RWPE2 (cell line): Measurements from ENCODE around the gene LRP1B.
"Not testable (repeated sequence)": the region's sequence is repeated elsewhere in the genome, so short reads cannot be mapped to it uniquely, and the experiment has no call there.

Experiments
- ATAC-seq: fragments of 200-7000 bp; cut with Tn5 transposase; 3 replicates; pipeline ENCODE4 v1.9.1; 2021; ENCODE audit warnings: low read depth
- DNase-seq: peaks from one replicate; pipeline ENCODE4 v3.0.0-alpha.2; 2020; ENCODE audit warnings: low spot score
- H3K27ac ChIP-seq: fragments of 450-650 bp; 2 replicates; pipeline ENCODE4 v1.5.1; 2017; ENCODE audit warnings: mild to moderate bottlenecking; ENCODE audit not compliant: poor library complexity, severe bottlenecking
- H3K27me3 ChIP-seq: fragments of 250-450 bp; sonication (Bioruptor Pico); 2 replicates; pipeline ENCODE4 v1.5.1; 2021; ENCODE audit warnings: mild to moderate bottlenecking, moderate library complexity; ENCODE audit not compliant: insufficient read depth, poor library complexity, severe bottlenecking
- H3K36me3 ChIP-seq: fragments of 250-450 bp; sonication (Bioruptor Pico); 2 replicates; pipeline ENCODE4 v1.5.1; 2020; ENCODE audit warnings: low read depth, mild to moderate bottlenecking, moderate library complexity
- H3K4me1 ChIP-seq: fragments of 250-450 bp; sonication (Bioruptor Pico); 2 replicates; pipeline ENCODE4 v1.5.1; 2021; ENCODE audit warnings: mild to moderate bottlenecking, moderate library complexity; ENCODE audit not compliant: insufficient read depth, poor library complexity, severe bottlenecking
- H3K4me3 ChIP-seq: fragments of 250-450 bp; sonication (Bioruptor Pico); 2 replicates; pipeline ENCODE4 v1.5.1; 2021; ENCODE audit warnings: mild to moderate bottlenecking, moderate library complexity; ENCODE audit not compliant: severe bottlenecking
- H3K9me3 ChIP-seq: fragments of 250-450 bp; sonication (Bioruptor Pico); 2 replicates; pipeline ENCODE4 v1.5.1; 2021; ENCODE audit warnings: mild to moderate bottlenecking, moderate library complexity; ENCODE audit not compliant: severe bottlenecking
- CTCF ChIP-seq: fragments of 450-650 bp; IDR thresholded peaks from one replicate; pipeline ENCODE4 v1.5.1; 2017; ENCODE audit warnings: mild to moderate bottlenecking, moderate library complexity; ENCODE audit not compliant: poor library complexity, severe bottlenecking

Gene LRP1B

GRCh38 chr2:140552634-140553033 lies 1578.2 kb downstream of the LRP1B start:
- Histone ChIP-seq H3K36me3 (no peaks in the 10 kb centered on the region), H3K27me3 (no peaks in the 10 kb centered on the region), H3K4me3 (no peak overlapping the region), H3K27ac (no peak overlapping the region), H3K9me3 (no peaks in the 10 kb centered on the region), H3K4me1 (no peaks in the 10 kb centered on the region)
- no peak for TF ChIP-seq CTCF
- DNase-seq: no peak
- ATAC-seq: no peak

- H3K27ac ChIP-seq: no peak overlapping the region
- H3K27me3 ChIP-seq: no peaks in the 10 kb centered on the region
- H3K36me3 ChIP-seq: no peaks in the 10 kb centered on the region
- no peaks in the 10 kb centered on the region for H3K9me3 ChIP-seq
- H3K4me3 ChIP-seq: no peak overlapping the region
- TF ChIP-seq CTCF: no peak
- ATAC-seq (no peak), DNase-seq (no peak)
- H3K4me1 ChIP-seq: no peaks in the 10 kb centered on the region
These were observed 1579.5 kb downstream of the LRP1B start for GRCh38 chr2:140551287-140551686.

GRCh38 chr2:140550821-140551220 lies 1580.0 kb downstream of the LRP1B start:
- Histone ChIP-seq H3K27ac (no peak overlapping the region), H3K27me3 (no peaks in the 10 kb centered on the region), H3K4me3 (no peak overlapping the region), H3K9me3 (no peaks in the 10 kb centered on the region), H3K36me3 (no peaks in the 10 kb centered on the region), H3K4me1 (no peaks in the 10 kb centered on the region)
- ATAC-seq: no peak
- TF ChIP-seq CTCF: no peak
- no peak for DNase-seq

- not testable (repeated sequence) for H3K27ac ChIP-seq, H3K27me3 ChIP-seq, DNase-seq, ATAC-seq, H3K9me3 ChIP-seq, H3K4me1 ChIP-seq, H3K36me3 ChIP-seq, H3K4me3 ChIP-seq
These were observed 1586.0 kb downstream of the LRP1B start for GRCh38 chr2:140544769-140545168.

GRCh38 chr2:140542627-140543026 lies 1588.2 kb downstream of the LRP1B start:
- no peak overlapping the region for H3K4me3 ChIP-seq
- no peak for ATAC-seq
- DNase-seq: no peak

More at GRCh38 chr2:140542627-140543026, 1588.2 kb downstream of the LRP1B start:
- Histone ChIP-seq H3K36me3 (no peaks in the 10 kb centered on the region), H3K9me3 (no peaks in the 10 kb centered on the region), H3K27me3 (no peaks in the 10 kb centered on the region), H3K27ac (no peak overlapping the region), H3K4me1 (no peaks in the 10 kb centered on the region)
- no peak for TF ChIP-seq CTCF
